ENCODE results near the gene LOXL3. TPM values are rescaled to one million over a fixed set of nuclear protein-coding genes. Genes with fewer than 3 reads are reported as not detected.

The LOXL3 gene
- total and polyA plus RNA-seq, 2 of the 8 experiments (the other 6 are each of a cell fraction or from before 2014, with no cell fraction given): 22.4 to 27.2 TPM

GRCh38 chr2:74576863-74577229, 23.1 kb upstream of the LOXL3 start:
- TF ChIP-seq RNF2 (IDR thresholded peaks at IDR 0.05; ENCODE audit: borderline replicate concordance, low read depth, low read length, missing control alignments, poor library complexity, severe bottlenecking) (no peak), SAP30 (IDR thresholded peaks at IDR 0.05; ENCODE audit: insufficient read depth, insufficient replicate concordance, low read length) (no peak), RBBP5 (IDR thresholded peaks at IDR 0.05; ENCODE audit: borderline replicate concordance, low read depth, low read length) (no peak), CREB1 (IDR thresholded peaks at IDR 0.05) (no peak), KDM5A (IDR thresholded peaks at IDR 0.05; ENCODE audit: low read length) (no peak)
- TF ChIP-seq, protein P1, sequence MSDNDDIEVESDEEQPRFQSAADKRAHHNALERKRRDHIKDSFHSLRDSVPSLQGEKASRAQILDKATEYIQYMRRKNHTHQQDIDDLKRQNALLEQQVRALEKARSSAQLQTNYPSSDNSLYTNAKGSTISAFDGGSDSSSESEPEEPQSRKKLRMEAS (IDR thresholded peaks at IDR 0.05): no peak
- no peaks in the 10 kb centered on the region for H3K4me1 ChIP-seq (replicated peaks in 1 of 4; ENCODE audit: control insufficient read depth in 3 of 4, insufficient read depth in 4 of 4, low read length in 3 of 4)
- H3K4ac ChIP-seq (replicated peaks; ENCODE audit: insufficient read length, low read depth, low read length): no peak overlapping the region
- no peak overlapping the region for H4K8ac ChIP-seq (ENCODE audit: extremely low read depth, insufficient read depth, low read length)
- no peak overlapping the region for H2AK5ac ChIP-seq (ENCODE audit: low read depth, low read length)
- no peaks in the 10 kb centered on the region for H3K9me3 ChIP-seq (ENCODE audit: insufficient read depth in 2 of 2, low read depth in 1 of 2, low read length in 1 of 2)
- DNase-seq (ENCODE audit: low read depth in 1 of 2, low spot score in 2 of 2) (no peak), FAIRE-seq (no peak)
- H3K23me2 ChIP-seq (ENCODE audit: low read depth, low read length): 0 out of 2 replicates have a peak, but pooled peaks cover 1% of the 10 kb centered on the region
- no peak overlapping the region for H3K56ac ChIP-seq (replicated peaks; ENCODE audit: insufficient read length, low read depth, low read length)
- H3K14ac ChIP-seq (ENCODE audit: insufficient read length): no peak overlapping the region
- H4K5ac ChIP-seq (ENCODE audit: insufficient read length, low read depth, low read length): no peak overlapping the region
- no peak overlapping the region for H2BK5ac ChIP-seq (ENCODE audit: low read depth, low read length)
- no peaks in the 10 kb centered on the region for H4K20me1 ChIP-seq (replicated peaks in 1 of 2; ENCODE audit: control insufficient read depth in 1 of 2, insufficient read depth in 2 of 2, low read length in 2 of 2)
- no peak overlapping the region for H2BK20ac ChIP-seq (ENCODE audit: low read length)
- no peaks in the 10 kb centered on the region for H3K79me2 ChIP-seq (ENCODE audit: control insufficient read depth in 1 of 2, insufficient read depth in 2 of 2, low read length in 2 of 2)
- H2BK12ac ChIP-seq (ENCODE audit: low read depth, low read length): no peak overlapping the region
- WGBS, 2 experiments (ENCODE audit: extremely low coverage in 1 of 2, insufficient coverage in 1 of 2, insufficient read length in 1 of 2, insufficient replicate concordance in 2 of 2, low coverage in 1 of 2, low lambda C conversion rate in 2 of 2, missing lambda C conversion rate in 1 of 2): 81% methylated on average over 1 of the region's 1 CpG; no CpG with 5 or more reads in 1 of the 2 experiments
- H3K36me3 ChIP-seq (ENCODE audit: control insufficient read depth in 2 of 4, insufficient read depth in 4 of 4, low read length in 3 of 4): no peaks in the 10 kb centered on the region
- H4K91ac ChIP-seq (replicated peaks; ENCODE audit: insufficient read length, low read length): no peak overlapping the region
- no peak overlapping the region for H3K9ac ChIP-seq (replicated peaks in 1 of 4; ENCODE audit: extremely low read depth in 1 of 4, low read depth in 3 of 4, low read length in 3 of 4)
- ChIA-PET CTCF (ENCODE audit: partially characterized antibody) (interaction anchor here (0.8 to 10.0 kb wide), 9 partner anchors 10 to 74 kb away, joined by 3 to 158 read pairs (median 4); no protein-coding TSS in a partner anchor), POLR2A (ENCODE audit: partially characterized antibody) (interaction anchor here (1.4 to 1.5 kb wide), 2 partner anchors 10 to 79 kb away, joined by 4 to 5 read pairs; no protein-coding TSS in a partner anchor)
- H3K79me1 ChIP-seq (ENCODE audit: low read depth, low read length): no peaks in the 10 kb centered on the region
- H3K27me3 ChIP-seq (replicated peaks in 1 of 4; ENCODE audit: control insufficient read depth in 3 of 4, extremely low read depth in 1 of 4, insufficient read depth in 3 of 4, low read length in 3 of 4): no peaks in the 10 kb centered on the region
- no peak overlapping the region for H3K4me3 ChIP-seq (ENCODE audit: extremely low read depth in 1 of 4, insufficient read depth in 2 of 4, low read depth in 3 of 4, low read length in 4 of 4)
- no peak overlapping the region for H2BK120ac ChIP-seq (replicated peaks; ENCODE audit: low read depth, low read length)
- no peak overlapping the region for H2AFZ ChIP-seq (ENCODE audit: low read length)
- no peak overlapping the region for H2BK15ac ChIP-seq (ENCODE audit: low read length)
- no peak overlapping the region for H3K27ac ChIP-seq (ENCODE audit: low read depth, low read length)
- no peak overlapping the region for H3K23ac ChIP-seq (ENCODE audit: insufficient read length)
- H3K18ac ChIP-seq (ENCODE audit: extremely low read depth, low read length): no peak overlapping the region
- H3K4me2 ChIP-seq (ENCODE audit: insufficient read depth in 1 of 2, low read depth in 2 of 2, low read length in 2 of 2): no peak overlapping the region
